GM23338 (cell line): Measurements from ENCODE around the gene PPP1R15B. TPM values are rescaled to one million over a fixed set of nuclear protein-coding genes. Genes with fewer than 3 reads are reported as not detected.

Experiments
- ATAC-seq: fragments of 200-7000 bp; cut with Tn5 transposase; 3 replicates; pipeline ENCODE4 v1.9.1; 2020
- DNase-seq: peaks from one replicate; pipeline ENCODE4 v3.0.0-alpha.2; 2015; ENCODE audit warnings: low spot score
- H2AFZ ChIP-seq: fragments of 200-600 bp; sonication (generic); 2 replicates; pipeline ENCODE4 v1.8.0; 2016; ENCODE audit warnings: antibody characterized with exemption, mild to moderate bottlenecking, moderate library complexity
- H3F3A ChIP-seq: fragments of 200-600 bp; sonication (generic); replicated peaks from 2 replicates; pipeline ENCODE4 v1.8.0; 2017; ENCODE audit warnings: antibody characterized with exemption, mixed run types, low read depth
- H3K27ac ChIP-seq: fragments of 200-600 bp; sonication (generic); 2 replicates; pipeline ENCODE4 v1.6.1; 2016; ENCODE audit warnings: low read depth
- H3K27me3 ChIP-seq: fragments of 200-600 bp; sonication (generic); 2 replicates; pipeline ENCODE4 v1.8.0; 2016; ENCODE audit warnings: mild to moderate bottlenecking, mixed run types, moderate library complexity; ENCODE audit not compliant: insufficient read depth
- H3K36me3 ChIP-seq: fragments of 200-600 bp; sonication (generic); 2 replicates; pipeline ENCODE4 v1.8.0; 2016; ENCODE audit warnings: mild to moderate bottlenecking; ENCODE audit not compliant: insufficient read depth
- H3K4me1 ChIP-seq: fragments of 200-600 bp; sonication (generic); 2 replicates; pipeline ENCODE4 v1.8.0; 2016; ENCODE audit warnings: mild to moderate bottlenecking, moderate library complexity; ENCODE audit not compliant: insufficient read depth
- H3K4me2 ChIP-seq: fragments of 200-600 bp; sonication (generic); 2 replicates; pipeline ENCODE4 v1.7.1; 2017; ENCODE audit warnings: mixed run types
- H3K4me3 ChIP-seq: fragments of 200-600 bp; sonication (generic); 2 replicates; pipeline ENCODE4 v1.6.1; 2016; ENCODE audit warnings: mixed run types
- H3K79me2 ChIP-seq: fragments of 200-600 bp; sonication (generic); replicated peaks from 2 replicates; pipeline ENCODE4 v1.8.0; 2017; ENCODE audit warnings: mild to moderate bottlenecking; ENCODE audit not compliant: insufficient read depth
- H3K9me2 ChIP-seq: fragments of 200-600 bp; sonication (generic); 2 replicates; pipeline ENCODE4 v1.8.0; 2017; ENCODE audit not compliant: insufficient read depth
- H4K20me1 ChIP-seq: fragments of 200-600 bp; sonication (generic); replicated peaks from 2 replicates; pipeline ENCODE4 v1.8.0; 2017; ENCODE audit warnings: mild to moderate bottlenecking; ENCODE audit not compliant: insufficient read depth
- H3K27ac Mint-ChIP-seq: 2 replicates; pipeline ENCODE4 v1.8.0; 2020; ENCODE audit warnings: inconsistent platforms, mild to moderate bottlenecking, moderate library complexity, mixed read lengths
- H3K27me3 Mint-ChIP-seq: 3 replicates; pipeline ENCODE4 v1.8.0; 2022; ENCODE audit warnings: low read depth, mild to moderate bottlenecking, moderate library complexity, mixed read lengths, inconsistent platforms; ENCODE audit not compliant: insufficient read depth, poor library complexity
- H3K36me3 Mint-ChIP-seq: 3 replicates; pipeline ENCODE4 v1.8.0; 2021; ENCODE audit warnings: low read depth, mild to moderate bottlenecking, inconsistent platforms, moderate library complexity, mixed read lengths
- H3K4me1 Mint-ChIP-seq: 3 replicates; pipeline ENCODE4 v1.8.0; 2020; ENCODE audit warnings: mild to moderate bottlenecking, inconsistent platforms, mixed read lengths
- H3K4me3 Mint-ChIP-seq: 3 replicates; pipeline ENCODE4 v1.8.0; 2021; ENCODE audit warnings: moderate library complexity, mild to moderate bottlenecking, inconsistent platforms, mixed read lengths
- H3K9me3 Mint-ChIP-seq: 3 replicates; pipeline ENCODE4 v1.8.0; 2020; ENCODE audit warnings: moderate library complexity, mild to moderate bottlenecking, inconsistent platforms, mixed read lengths
- CREB1 ChIP-seq: fragments of 250-450 bp; sonication (Bioruptor Pico); IDR thresholded peaks from 2 replicates; pipeline ENCODE4 v1.5.0; 2020; ENCODE audit warnings: low read depth, mild to moderate bottlenecking, moderate library complexity
- EZH2 ChIP-seq: fragments of 200-600 bp; sonication (generic); IDR thresholded peaks from one replicate; pipeline ENCODE4 v1.8.0; 2017; ENCODE audit warnings: antibody characterized with exemption, mild to moderate bottlenecking, low read depth; ENCODE audit not compliant: unreplicated experiment
- EZH2phosphoT487 ChIP-seq: fragments of 200-600 bp; sonication (generic); IDR thresholded peaks from one replicate; pipeline ENCODE4 v1.8.1; 2018; ENCODE audit warnings: antibody characterized with exemption; ENCODE audit not compliant: unreplicated experiment
- JUNB ChIP-seq: IDR thresholded peaks from one replicate; pipeline ENCODE4 v1.6.1; 2016; ENCODE audit warnings: antibody characterized with exemption; ENCODE audit not compliant: unreplicated experiment
- NANOG ChIP-seq: IDR thresholded peaks from 2 replicates; pipeline ENCODE4 v1.6.1; 2016; ENCODE audit warnings: antibody characterized with exemption, borderline replicate concordance
- POLR2AphosphoS5 ChIP-seq: IDR thresholded peaks from 2 replicates; pipeline ENCODE4 v1.6.1; 2016; ENCODE audit warnings: antibody characterized with exemption, low read depth
- STAT1 ChIP-seq: IDR thresholded peaks from one replicate; pipeline ENCODE4 v1.6.1; 2016; ENCODE audit warnings: antibody characterized with exemption; ENCODE audit not compliant: unreplicated experiment
- ZNF114 ChIP-seq: fragments of 250-450 bp; sonication (Bioruptor Pico); IDR thresholded peaks from 2 replicates; pipeline ENCODE4 v1.5.0; 2020; ENCODE audit warnings: mild to moderate bottlenecking, moderate library complexity
- ZNF331 ChIP-seq: fragments of 250-450 bp; sonication (Bioruptor Pico); IDR thresholded peaks from 2 replicates; pipeline ENCODE4 v1.5.0; 2020; ENCODE audit warnings: low read depth, mild to moderate bottlenecking, moderate library complexity
- polyA plus RNA-seq: library from polyadenylated mRNA; unstranded; fragments of >200 nt; fragmentation: Nextera tagmentation; extraction: Ambion mirVana; gene quantifications from 2 replicates; pipeline ENCODE4 v1.2.1, GENCODE V29; 2016
- total RNA-seq: library from RNA; depleted of rRNA; stranded (reverse); fragments of >200 nt; shearing (Covaris generic); gene quantifications from 2 replicates; pipeline ENCODE4 v1.2.3, GENCODE V29; 2014
- TF ChIP-seq, protein P1 (sequence below): fragments of 250-450 bp; sonication (Bioruptor Pico); IDR thresholded peaks from 2 replicates; pipeline ENCODE4 v1.5.0; 2020; ENCODE audit warnings: mild to moderate bottlenecking, moderate library complexity
- TF ChIP-seq, protein P2 (sequence below), 2 experiments: fragments of 200-600 bp in 1 of 2; sonication (generic) in 1 of 2; conservative IDR thresholded peaks; 2 replicates each; pipeline versions ENCODE4 v1.5.1 to v1.6.1; 2016 to 2017; ENCODE audit warnings: antibody characterized with exemption in 2 of 2, low read depth in 2 of 2, mild to moderate bottlenecking in 2 of 2, moderate library complexity in 1 of 2
- TF ChIP-seq, protein P3 (sequence below): IDR thresholded peaks from one replicate; pipeline ENCODE4 v1.6.1; 2018; ENCODE audit warnings: antibody characterized with exemption; ENCODE audit not compliant: unreplicated experiment

PPP1R15B gene
- total and polyA plus RNA-seq, 2 experiments from 2014 or later, result 17.3 to 64.3 TPM

DNA sequence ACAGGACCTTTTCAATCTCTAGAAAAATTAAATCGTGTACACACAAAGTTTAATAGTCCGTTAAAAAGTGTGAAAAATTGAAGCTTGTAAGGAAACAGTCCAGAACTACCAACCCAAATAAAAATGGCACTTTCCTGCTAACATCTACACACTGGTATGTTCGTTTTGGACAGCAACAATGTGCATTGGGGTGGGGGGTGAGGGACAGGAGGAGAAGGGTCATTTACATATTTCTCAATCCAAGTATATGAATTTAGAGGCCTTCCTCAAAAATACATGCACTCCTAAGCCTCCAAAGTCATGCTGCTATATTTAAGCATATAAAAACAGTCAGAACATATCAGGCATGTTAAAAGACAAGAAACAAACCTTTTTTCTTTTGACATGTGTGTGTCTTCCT lies 2.5 kb downstream of the PPP1R15B start:
- Mint-ChIP-seq H3K27ac (no peak overlapping the region), H3K27me3 (peaks cover 18% of the 10 kb centered on the region), H3K9me3 (no peaks in the 10 kb centered on the region), H3K4me3 (peak overlapping the region; percentile 94), H3K36me3 (peaks cover 55% of the 10 kb centered on the region), H3K4me1 (peaks cover 3% of the 10 kb centered on the region; the same call in 2 of the 3 replicates)
- no peaks in the 10 kb centered on the region for H3K27me3 ChIP-seq
- TF ChIP-seq POLR2AphosphoS5 (no peak), CREB1 (no peak), ZNF114 (CRISPR knock-in tag) (no peak), STAT1 (no peak), EZH2phosphoT487 (no peak), JUNB (no peak), EZH2 (no peak), ZNF331 (CRISPR knock-in tag) (no peak), NANOG (no peak)
- TF ChIP-seq, protein P1, sequence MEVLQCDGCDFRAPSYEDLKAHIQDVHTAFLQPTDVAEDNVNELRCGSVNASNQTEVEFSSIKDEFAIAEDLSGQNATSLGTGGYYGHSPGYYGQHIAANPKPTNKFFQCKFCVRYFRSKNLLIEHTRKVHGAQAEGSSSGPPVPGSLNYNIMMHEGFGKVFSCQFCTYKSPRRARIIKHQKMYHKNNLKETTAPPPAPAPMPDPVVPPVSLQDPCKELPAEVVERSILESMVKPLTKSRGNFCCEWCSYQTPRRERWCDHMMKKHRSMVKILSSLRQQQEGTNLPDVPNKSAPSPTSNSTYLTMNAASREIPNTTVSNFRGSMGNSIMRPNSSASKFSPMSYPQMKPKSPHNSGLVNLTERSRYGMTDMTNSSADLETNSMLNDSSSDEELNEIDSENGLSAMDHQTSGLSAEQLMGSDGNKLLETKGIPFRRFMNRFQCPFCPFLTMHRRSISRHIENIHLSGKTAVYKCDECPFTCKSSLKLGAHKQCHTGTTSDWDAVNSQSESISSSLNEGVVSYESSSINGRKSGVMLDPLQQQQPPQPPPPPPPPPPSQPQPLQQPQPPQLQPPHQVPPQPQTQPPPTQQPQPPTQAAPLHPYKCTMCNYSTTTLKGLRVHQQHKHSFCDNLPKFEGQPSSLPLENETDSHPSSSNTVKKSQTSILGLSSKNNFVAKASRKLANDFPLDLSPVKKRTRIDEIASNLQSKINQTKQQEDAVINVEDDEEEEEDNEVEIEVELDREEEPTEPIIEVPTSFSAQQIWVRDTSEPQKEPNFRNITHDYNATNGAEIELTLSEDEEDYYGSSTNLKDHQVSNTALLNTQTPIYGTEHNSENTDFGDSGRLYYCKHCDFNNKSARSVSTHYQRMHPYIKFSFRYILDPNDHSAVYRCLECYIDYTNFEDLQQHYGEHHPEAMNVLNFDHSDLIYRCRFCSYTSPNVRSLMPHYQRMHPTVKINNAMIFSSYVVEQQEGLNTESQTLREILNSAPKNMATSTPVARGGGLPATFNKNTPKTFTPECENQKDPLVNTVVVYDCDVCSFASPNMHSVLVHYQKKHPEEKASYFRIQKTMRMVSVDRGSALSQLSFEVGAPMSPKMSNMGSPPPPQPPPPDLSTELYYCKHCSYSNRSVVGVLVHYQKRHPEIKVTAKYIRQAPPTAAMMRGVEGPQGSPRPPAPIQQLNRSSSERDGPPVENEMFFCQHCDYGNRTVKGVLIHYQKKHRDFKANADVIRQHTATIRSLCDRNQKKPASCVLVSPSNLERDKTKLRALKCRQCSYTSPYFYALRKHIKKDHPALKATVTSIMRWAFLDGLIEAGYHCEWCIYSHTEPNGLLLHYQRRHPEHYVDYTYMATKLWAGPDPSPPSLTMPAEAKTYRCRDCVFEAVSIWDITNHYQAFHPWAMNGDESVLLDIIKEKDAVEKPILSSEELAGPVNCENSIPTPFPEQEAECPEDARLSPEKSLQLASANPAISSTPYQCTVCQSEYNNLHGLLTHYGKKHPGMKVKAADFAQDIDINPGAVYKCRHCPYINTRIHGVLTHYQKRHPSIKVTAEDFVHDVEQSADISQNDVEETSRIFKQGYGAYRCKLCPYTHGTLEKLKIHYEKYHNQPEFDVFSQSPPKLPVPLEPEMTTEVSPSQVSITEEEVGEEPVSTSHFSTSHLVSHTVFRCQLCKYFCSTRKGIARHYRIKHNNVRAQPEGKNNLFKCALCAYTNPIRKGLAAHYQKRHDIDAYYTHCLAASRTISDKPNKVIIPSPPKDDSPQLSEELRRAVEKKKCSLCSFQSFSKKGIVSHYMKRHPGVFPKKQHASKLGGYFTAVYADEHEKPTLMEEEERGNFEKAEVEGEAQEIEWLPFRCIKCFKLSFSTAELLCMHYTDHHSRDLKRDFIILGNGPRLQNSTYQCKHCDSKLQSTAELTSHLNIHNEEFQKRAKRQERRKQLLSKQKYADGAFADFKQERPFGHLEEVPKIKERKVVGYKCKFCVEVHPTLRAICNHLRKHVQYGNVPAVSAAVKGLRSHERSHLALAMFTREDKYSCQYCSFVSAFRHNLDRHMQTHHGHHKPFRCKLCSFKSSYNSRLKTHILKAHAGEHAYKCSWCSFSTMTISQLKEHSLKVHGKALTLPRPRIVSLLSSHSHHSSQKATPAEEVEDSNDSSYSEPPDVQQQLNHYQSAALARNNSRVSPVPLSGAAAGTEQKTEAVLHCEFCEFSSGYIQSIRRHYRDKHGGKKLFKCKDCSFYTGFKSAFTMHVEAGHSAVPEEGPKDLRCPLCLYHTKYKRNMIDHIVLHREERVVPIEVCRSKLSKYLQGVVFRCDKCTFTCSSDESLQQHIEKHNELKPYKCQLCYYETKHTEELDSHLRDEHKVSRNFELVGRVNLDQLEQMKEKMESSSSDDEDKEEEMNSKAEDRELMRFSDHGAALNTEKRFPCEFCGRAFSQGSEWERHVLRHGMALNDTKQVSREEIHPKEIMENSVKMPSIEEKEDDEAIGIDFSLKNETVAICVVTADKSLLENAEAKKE (CRISPR knock-in tag), result no peak
- TF ChIP-seq, protein P2, sequence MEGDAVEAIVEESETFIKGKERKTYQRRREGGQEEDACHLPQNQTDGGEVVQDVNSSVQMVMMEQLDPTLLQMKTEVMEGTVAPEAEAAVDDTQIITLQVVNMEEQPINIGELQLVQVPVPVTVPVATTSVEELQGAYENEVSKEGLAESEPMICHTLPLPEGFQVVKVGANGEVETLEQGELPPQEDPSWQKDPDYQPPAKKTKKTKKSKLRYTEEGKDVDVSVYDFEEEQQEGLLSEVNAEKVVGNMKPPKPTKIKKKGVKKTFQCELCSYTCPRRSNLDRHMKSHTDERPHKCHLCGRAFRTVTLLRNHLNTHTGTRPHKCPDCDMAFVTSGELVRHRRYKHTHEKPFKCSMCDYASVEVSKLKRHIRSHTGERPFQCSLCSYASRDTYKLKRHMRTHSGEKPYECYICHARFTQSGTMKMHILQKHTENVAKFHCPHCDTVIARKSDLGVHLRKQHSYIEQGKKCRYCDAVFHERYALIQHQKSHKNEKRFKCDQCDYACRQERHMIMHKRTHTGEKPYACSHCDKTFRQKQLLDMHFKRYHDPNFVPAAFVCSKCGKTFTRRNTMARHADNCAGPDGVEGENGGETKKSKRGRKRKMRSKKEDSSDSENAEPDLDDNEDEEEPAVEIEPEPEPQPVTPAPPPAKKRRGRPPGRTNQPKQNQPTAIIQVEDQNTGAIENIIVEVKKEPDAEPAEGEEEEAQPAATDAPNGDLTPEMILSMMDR (conservative IDR thresholded peaks at IDR 0.05; ENCODE audit: low read depth in 2 of 2), result no peak
- TF ChIP-seq, protein P3, sequence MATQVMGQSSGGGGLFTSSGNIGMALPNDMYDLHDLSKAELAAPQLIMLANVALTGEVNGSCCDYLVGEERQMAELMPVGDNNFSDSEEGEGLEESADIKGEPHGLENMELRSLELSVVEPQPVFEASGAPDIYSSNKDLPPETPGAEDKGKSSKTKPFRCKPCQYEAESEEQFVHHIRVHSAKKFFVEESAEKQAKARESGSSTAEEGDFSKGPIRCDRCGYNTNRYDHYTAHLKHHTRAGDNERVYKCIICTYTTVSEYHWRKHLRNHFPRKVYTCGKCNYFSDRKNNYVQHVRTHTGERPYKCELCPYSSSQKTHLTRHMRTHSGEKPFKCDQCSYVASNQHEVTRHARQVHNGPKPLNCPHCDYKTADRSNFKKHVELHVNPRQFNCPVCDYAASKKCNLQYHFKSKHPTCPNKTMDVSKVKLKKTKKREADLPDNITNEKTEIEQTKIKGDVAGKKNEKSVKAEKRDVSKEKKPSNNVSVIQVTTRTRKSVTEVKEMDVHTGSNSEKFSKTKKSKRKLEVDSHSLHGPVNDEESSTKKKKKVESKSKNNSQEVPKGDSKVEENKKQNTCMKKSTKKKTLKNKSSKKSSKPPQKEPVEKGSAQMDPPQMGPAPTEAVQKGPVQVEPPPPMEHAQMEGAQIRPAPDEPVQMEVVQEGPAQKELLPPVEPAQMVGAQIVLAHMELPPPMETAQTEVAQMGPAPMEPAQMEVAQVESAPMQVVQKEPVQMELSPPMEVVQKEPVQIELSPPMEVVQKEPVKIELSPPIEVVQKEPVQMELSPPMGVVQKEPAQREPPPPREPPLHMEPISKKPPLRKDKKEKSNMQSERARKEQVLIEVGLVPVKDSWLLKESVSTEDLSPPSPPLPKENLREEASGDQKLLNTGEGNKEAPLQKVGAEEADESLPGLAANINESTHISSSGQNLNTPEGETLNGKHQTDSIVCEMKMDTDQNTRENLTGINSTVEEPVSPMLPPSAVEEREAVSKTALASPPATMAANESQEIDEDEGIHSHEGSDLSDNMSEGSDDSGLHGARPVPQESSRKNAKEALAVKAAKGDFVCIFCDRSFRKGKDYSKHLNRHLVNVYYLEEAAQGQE, result no peak
- peaks cover 75% of the 10 kb centered on the region for H3K79me2 ChIP-seq
- ATAC-seq, result no peak
- peaks cover 17% of the 10 kb centered on the region for H3K36me3 ChIP-seq
- no peak overlapping the region for H2AFZ ChIP-seq
- DNase-seq, result no peak
- H3K27ac ChIP-seq, result no peak overlapping the region
- peaks cover 14% of the 10 kb centered on the region; the same call in 1 of the 2 replicates for H3F3A ChIP-seq
- H3K9me2 ChIP-seq, result no peaks in the 10 kb centered on the region
- peaks cover 66% of the 10 kb centered on the region for H4K20me1 ChIP-seq
- peak overlapping the region; percentile 84 for H3K4me2 ChIP-seq
- peak overlapping the region; percentile 97 for H3K4me3 ChIP-seq
- H3K4me1 ChIP-seq, result peaks cover 5% of the 10 kb centered on the region
